ENCODE data around the gene PPP2R2C.

DNA sequence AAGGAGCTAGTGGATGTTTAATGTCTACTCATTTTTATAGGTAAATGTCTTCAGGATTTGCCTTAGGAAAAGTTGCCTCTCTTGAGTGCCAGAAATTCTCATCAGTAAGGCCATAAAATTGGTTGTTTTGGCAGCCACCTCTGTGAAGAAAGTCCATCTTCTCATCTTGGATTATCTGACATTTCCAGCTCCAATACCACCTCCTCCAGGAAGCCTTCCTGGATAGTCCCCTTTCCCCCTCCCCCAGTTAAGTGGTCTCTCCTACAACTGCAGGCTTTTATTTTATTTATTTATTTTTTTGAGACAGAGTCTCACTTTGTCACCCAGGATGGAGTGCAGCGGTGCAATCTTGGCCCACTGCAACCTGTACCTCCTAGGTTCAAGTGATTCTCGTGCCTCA is 87.1 kb downstream of the PPP2R2C start:
- TF ChIP-seq CTCF (optimal IDR thresholded peaks at IDR 0.05 in 1 of 3, IDR thresholded peaks at IDR 0.05 in 1 of 3, conservative IDR thresholded peaks at IDR 0.05 in 1 of 3; ENCODE audit: extremely low read depth in 1 of 3, insufficient read depth in 2 of 3, low read length in 3 of 3) (no peak), EZH2 (IDR thresholded peaks at IDR 0.05; ENCODE audit: low read length) (no peak)
